Caco-2 (cell line): Measurements from ENCODE around the gene MORN1. TPM values are rescaled to one million over a fixed set of nuclear protein-coding genes. Genes with fewer than 3 reads are reported as not detected.

Experiments
- BruUV-seq: library from RNA; stranded (reverse); fragments of 400-500 nt; replicated peaks from 2 replicates; lab custom pipeline; 2021; lab: Mats Ljungman, UMichigan
- CTCF ChIA-PET: fragments of 300-600 bp; sonication (Branson Sonifier 250); formaldehyde crosslinking; loops from one replicate; lab custom pipeline; 2022; ENCODE audit warnings: antibody characterized with exemption; lab: Charles Lee
- POLR2A ChIA-PET: fragments of 300-600 bp; sonication (Branson Sonifier 250); formaldehyde crosslinking; loops from one replicate; lab custom pipeline; 2022; ENCODE audit warnings: antibody characterized with exemption; lab: Charles Lee
- DNase-seq, 2 experiments: peaks; one replicate each; pipeline versions ENCODE4 v3.0.0 to v3.0.0-alpha.2; 2020 to 2022
- H3K27me3 ChIP-seq: replicated peaks from 2 replicates; pipeline ENCODE4 v1.6.0; 2011; ENCODE audit warnings: low read length; ENCODE audit not compliant: control insufficient read depth, insufficient read depth
- H3K36me3 ChIP-seq: 2 replicates; pipeline ENCODE4 v1.5.1; 2011; ENCODE audit warnings: low read length; ENCODE audit not compliant: control insufficient read depth, insufficient read depth
- H3K4me1 ChIP-seq: fragments of 250-450 bp; sonication (Bioruptor Pico); 2 replicates; pipeline ENCODE4 v1.5.1; 2020; ENCODE audit warnings: mild to moderate bottlenecking
- H3K4me3 ChIP-seq: 2 replicates; pipeline ENCODE4 v1.5.1; 2011; ENCODE audit warnings: low read depth, mild to moderate bottlenecking, control low read depth, low read length
- H3K9me3 ChIP-seq: fragments of 250-450 bp; sonication (Bioruptor Pico); 2 replicates; pipeline ENCODE4 v1.5.1; 2020; ENCODE audit warnings: mild to moderate bottlenecking, moderate library complexity
- H3K27ac Mint-ChIP-seq: one replicate; pipeline ENCODE4 v1.8.0; 2022; ENCODE audit warnings: mixed read lengths; ENCODE audit not compliant: unreplicated experiment
- H3K27me3 Mint-ChIP-seq: one replicate; pipeline ENCODE4 v1.8.0; 2022; ENCODE audit warnings: mixed read lengths; ENCODE audit not compliant: insufficient read depth, unreplicated experiment
- H3K36me3 Mint-ChIP-seq: one replicate; pipeline ENCODE4 v1.8.0; 2022; ENCODE audit warnings: mild to moderate bottlenecking, mixed read lengths; ENCODE audit not compliant: insufficient read depth, unreplicated experiment
- H3K4me1 Mint-ChIP-seq: one replicate; pipeline ENCODE4 v1.8.0; 2022; ENCODE audit warnings: low read depth, mixed read lengths; ENCODE audit not compliant: unreplicated experiment
- H3K4me3 Mint-ChIP-seq: one replicate; pipeline ENCODE4 v1.8.0; 2022; ENCODE audit warnings: mild to moderate bottlenecking, moderate library complexity, mixed read lengths; ENCODE audit not compliant: unreplicated experiment
- H3K9me3 Mint-ChIP-seq: one replicate; pipeline ENCODE4 v1.8.0; 2022; ENCODE audit warnings: mixed read lengths; ENCODE audit not compliant: unreplicated experiment
- CTCF ChIP-seq, 2 experiments: fragments of 200-600 bp in 1 of 2; IDR thresholded peaks; 1 replicate in 1 of 2; 2 replicates in 1 of 2; pipeline versions ENCODE4 v1.5.1 to v1.8.0; 2011 to 2022; ENCODE audit warnings: antibody characterized with exemption in 1 of 2, control low read depth in 1 of 2, inconsistent platforms in 1 of 2, low read depth in 1 of 2, low read length in 1 of 2, mild to moderate bottlenecking in 1 of 2, moderate library complexity in 1 of 2; ENCODE audit not compliant: insufficient read depth in 1 of 2, severe bottlenecking in 1 of 2, unreplicated experiment in 1 of 2
- intact Hi-C: fragments of 100-400 bp; cut with micrococcal nuclease; formaldehyde crosslinking; loops from one replicate; pipeline ENCODE4 v1.10.0; 2022; ENCODE audit not compliant: unreplicated experiment
- total RNA-seq: library from RNA; stranded (reverse); gene quantifications from 2 replicates; pipeline ENCODE4 v1.2.3, GENCODE V29; 2022

MORN1 gene
- total RNA-seq, 1 experiment from 2014 or later: 8.6 TPM

DNA sequence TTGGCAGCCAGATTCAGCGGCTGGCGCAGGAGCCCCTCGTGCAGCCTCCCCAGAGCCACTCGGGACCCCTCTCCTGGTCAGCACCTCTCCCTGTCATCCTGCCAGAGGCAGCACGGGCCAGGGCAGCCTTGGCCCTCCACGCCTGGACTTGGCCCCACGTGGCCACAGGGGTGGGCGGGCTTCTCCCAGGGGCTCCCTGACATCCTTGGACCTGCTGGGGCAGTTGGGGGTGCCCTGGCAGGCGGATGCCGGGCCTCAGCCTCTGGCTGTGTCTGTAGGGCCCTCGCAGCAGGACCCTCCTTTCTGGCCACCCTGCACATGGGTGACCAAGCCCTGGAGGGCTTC lies 60.2 kb downstream of the MORN1 start:
- Mint-ChIP-seq H3K27ac (no peak overlapping the region), H3K4me1 (no peaks in the 10 kb centered on the region)
- intact Hi-C loops: no loop called here

DNA sequence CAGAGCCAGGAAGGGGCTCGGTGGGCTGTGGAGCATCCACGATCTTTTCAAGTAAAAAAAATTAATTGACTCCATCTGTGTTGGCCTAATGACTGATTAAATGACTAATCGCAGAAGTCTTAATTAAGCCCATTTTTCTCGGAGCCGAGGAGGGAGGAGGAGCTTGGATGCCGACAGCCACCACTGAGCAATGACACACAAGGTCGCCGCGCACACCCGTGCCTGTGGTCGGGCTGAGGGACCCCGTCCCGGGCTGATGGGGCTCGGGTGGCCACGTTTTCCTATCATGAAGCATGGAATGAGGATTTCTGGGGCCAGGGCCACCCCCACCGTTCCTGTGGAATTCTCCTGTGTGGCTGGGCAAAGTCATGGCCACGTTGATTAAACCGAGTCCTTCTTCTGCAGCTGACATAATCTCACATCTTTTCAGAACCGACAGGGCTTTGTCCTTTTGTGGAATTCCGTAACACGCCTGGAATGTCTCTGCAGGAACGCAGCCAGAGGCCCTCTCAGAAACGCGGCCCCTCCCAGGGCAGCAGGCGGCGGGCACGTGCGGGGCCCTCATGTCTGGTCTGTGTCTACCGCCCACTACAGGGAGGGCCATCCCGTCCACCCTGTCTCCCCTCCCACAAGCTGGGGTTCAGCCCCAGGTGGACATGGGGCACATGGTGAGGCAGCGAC lies 60.7 kb downstream of the MORN1 start:
- Mint-ChIP-seq H3K27ac (no peak overlapping the region), H3K36me3 (no peaks in the 10 kb centered on the region), H3K9me3 (no peaks in the 10 kb centered on the region), H3K4me1 (no peaks in the 10 kb centered on the region), H3K4me3 (no peak overlapping the region), H3K27me3 (no peaks in the 10 kb centered on the region)
- H3K4me1 ChIP-seq: 0 out of 2 replicates have a peak, but pooled peaks cover 3% of the 10 kb centered on the region
- CTCF ChIA-PET: no interaction called here
- H3K27me3 ChIP-seq: no peaks in the 10 kb centered on the region
- intact Hi-C loops: no loop called here
- no peaks in the 10 kb centered on the region for H3K36me3 ChIP-seq
- no TSS peak for BruUV-seq
- POLR2A ChIA-PET: no interaction called here
- DNase-seq: no peak
- TF ChIP-seq CTCF (IDR thresholded peaks at IDR 0.05; ENCODE audit: insufficient read depth in 1 of 2, low read depth in 1 of 2, low read length in 1 of 2, severe bottlenecking in 1 of 2, unreplicated experiment in 1 of 2): no peak
- H3K4me3 ChIP-seq: no peak overlapping the region
- no peaks in the 10 kb centered on the region for H3K9me3 ChIP-seq

More for the DNA sequence above, 60.2 kb downstream of the MORN1 start:
- no peak overlapping the region for H3K4me3 ChIP-seq
- Mint-ChIP-seq H3K9me3 (no peaks in the 10 kb centered on the region), H3K4me3 (no peak overlapping the region), H3K27me3 (no peaks in the 10 kb centered on the region), H3K36me3 (no peaks in the 10 kb centered on the region)
- 0 out of 2 replicates have a peak, but pooled peaks cover 3% of the 10 kb centered on the region for H3K4me1 ChIP-seq
- H3K27me3 ChIP-seq: no peaks in the 10 kb centered on the region
- BruUV-seq: no TSS peak
- DNase-seq: no peak
- CTCF ChIA-PET: no interaction called here
- H3K9me3 ChIP-seq: no peaks in the 10 kb centered on the region
- POLR2A ChIA-PET: no interaction called here
- TF ChIP-seq CTCF (IDR thresholded peaks at IDR 0.05; ENCODE audit: insufficient read depth in 1 of 2, low read depth in 1 of 2, low read length in 1 of 2, severe bottlenecking in 1 of 2, unreplicated experiment in 1 of 2): no peak
- H3K36me3 ChIP-seq: no peaks in the 10 kb centered on the region

GRCh38 chr1:2330035-2330434 lies 61.3 kb downstream of the MORN1 start:
- Mint-ChIP-seq H3K27me3 (peaks cover 2% of the 10 kb centered on the region), H3K36me3 (no peaks in the 10 kb centered on the region), H3K9me3 (peaks cover 5% of the 10 kb centered on the region), H3K27ac (no peak overlapping the region), H3K4me1 (no peaks in the 10 kb centered on the region), H3K4me3 (no peak overlapping the region)
- CTCF ChIA-PET: no interaction called here
- intact Hi-C loops: no loop called here
- Histone ChIP-seq H3K36me3 (no peaks in the 10 kb centered on the region), H3K9me3 (no peaks in the 10 kb centered on the region), H3K4me3 (no peak overlapping the region), H3K4me1 (0 out of 2 replicates have a peak, but pooled peaks cover 3% of the 10 kb centered on the region), H3K27me3 (no peaks in the 10 kb centered on the region)
- DNase-seq: no peak
- no peak for TF ChIP-seq CTCF (IDR thresholded peaks at IDR 0.05; ENCODE audit: insufficient read depth in 1 of 2, low read depth in 1 of 2, low read length in 1 of 2, severe bottlenecking in 1 of 2, unreplicated experiment in 1 of 2)
- POLR2A ChIA-PET: no interaction called here
- no TSS peak for BruUV-seq
